Stimulated activated CD4-positive, alpha-beta T cell treated with anti-CD3 and anti-CD28 coated beads, TNF-alpha, amount 100 ng/mL, for 24 hours (primary cell): ENCODE measurements around the gene IL32.
"Not testable (repeated sequence)": the region's sequence is repeated elsewhere in the genome, so short reads cannot be mapped to it uniquely, and the experiment has no call there.

Source experiments
- DNase-seq, 3 experiments: peaks; one replicate each; pipeline ENCODE4 v3.0.0-alpha.2; 2020; ENCODE audit warnings: low read depth in 3 of 3

The IL32 gene

GRCh38 chr16:3051494-3051893 lies 13.9 kb upstream of the IL32 start:
- no peak for DNase-seq

GRCh38 chr16:3052571-3053329 lies 12.7 kb upstream of the IL32 start:
- DNase-seq = not testable (repeated sequence)

DNA sequence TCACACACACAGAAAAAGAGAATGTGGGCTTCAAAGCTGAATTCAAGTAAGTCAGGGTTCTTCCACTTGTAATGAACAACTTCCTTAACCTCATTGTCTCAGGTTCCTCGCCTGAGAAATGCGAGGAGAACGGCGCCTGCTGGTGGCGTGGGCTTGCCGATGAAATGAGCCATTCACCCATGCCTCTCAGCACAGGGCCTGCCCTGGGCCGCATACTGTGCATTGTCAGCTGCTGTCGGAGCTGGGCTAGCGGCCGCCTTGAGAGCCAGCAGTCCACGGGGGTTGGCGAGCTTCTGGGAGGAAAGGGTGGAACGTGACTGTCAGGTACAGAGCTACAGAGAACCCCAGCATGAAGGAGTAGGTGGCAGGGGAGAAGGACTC lies 12.1 kb upstream of the IL32 start:
- DNase-seq = not testable (repeated sequence)

GRCh38 chr16:3054965-3055733 lies 10.3 kb upstream of the IL32 start:
- no peak for DNase-seq

DNA sequence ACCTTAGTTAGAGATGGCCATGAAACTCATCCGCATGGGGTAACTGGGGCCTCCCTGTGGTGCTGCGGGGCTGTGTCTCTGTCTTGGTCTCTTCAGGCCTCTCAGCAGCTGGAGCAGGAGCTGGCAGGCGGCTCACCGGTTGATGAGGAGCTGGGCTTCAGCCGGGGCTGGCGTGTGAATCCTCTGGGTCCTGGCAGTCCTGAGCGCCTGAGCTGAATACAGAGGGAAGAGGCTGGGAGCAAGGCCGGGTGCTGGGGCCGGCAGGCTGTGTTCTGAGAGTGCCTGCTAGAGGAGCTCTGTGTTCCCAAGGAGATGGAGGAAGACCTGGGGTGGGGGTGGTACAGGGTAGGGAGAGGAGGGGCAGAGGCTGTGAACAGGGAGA lies 9.7 kb upstream of the IL32 start:
- not testable (repeated sequence) for DNase-seq

DNA sequence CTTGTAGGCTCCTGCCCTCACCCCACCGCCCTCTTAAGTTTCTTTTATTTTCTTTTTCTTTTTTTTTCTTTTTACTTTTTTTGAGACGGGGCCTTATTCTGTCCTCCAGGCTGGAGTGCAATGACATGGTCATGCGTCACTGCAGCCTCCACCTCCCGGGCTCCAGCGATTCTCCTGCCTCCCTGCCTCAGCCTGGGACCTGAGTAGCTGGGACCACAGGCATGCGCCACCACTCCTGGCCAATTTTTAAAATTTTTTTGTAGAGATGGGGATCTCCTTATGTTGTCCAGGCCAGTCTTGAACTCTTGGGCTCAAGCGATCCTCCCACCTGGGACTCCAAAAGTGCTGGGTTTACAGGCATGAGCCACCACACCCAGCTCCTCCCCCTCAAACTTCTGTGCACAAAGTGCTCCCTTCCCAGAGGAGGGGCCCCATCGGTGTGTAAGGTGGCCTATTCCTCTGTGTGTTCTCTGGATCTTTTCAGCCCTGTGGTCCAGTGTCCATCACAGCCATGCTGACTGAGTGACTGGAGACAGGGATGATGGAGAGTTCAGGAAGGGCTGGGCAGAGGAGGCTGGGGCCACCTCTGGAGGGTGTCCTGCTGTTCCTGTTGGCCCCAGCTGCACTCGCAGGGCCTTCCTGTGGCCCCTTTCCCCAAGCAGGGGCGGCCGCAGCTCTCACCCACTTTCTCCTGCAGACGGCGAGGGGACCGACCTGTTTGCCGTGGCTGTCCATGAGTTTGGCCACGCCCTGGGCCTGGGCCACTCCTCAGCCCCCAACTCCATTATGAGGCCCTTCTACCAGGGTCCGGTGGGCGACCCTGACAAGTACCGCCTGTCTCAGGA lies 8.9 kb upstream of the IL32 start:
- DNase-seq = no peak

DNA sequence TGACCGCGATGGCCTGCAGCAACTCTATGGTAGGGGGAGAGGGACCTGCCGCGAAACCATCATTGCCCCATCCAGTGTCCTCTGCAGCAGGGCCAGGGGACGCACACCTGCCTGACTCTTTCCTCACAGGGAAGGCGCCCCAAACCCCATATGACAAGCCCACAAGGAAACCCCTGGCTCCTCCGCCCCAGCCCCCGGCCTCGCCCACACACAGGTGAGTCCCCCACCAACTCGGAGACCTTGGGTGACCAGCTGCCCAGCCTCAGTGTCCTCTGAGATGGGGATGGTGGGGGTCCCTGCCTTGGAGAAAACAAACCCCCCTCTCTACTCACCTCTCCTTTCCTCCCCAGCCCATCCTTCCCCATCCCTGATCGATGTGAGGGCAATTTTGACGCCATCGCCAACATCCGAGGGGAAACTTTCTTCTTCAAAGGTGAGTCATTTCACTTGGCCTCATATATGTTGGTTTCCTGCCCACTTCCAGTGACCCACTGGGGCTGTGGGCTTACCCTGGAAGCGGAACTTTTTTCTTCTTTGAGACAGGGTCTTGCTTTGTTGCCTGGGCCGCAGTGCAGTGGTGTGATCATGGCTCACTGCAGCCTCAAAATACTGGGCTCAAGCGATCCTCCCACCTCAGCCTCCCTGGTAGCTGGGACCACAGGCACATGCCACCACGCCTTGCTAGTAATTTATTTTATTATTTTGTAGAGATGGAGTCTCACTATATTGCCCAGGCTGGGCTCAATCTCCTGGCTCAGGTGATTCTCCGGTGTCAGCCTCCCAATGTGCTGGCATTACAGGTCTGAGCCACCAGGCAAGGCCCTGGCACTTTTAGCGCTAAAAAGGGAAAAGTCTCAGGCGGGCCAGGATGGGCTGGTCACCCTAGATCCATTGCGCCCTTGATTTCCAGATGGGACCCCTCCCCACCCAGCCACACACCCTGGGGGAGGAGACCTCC lies 8.0 kb upstream of the IL32 start:
- DNase-seq = no peak

- no peak for DNase-seq
Measured at GRCh38 chr16:3058139-3059030, 7.1 kb upstream of the IL32 start.

DNA sequence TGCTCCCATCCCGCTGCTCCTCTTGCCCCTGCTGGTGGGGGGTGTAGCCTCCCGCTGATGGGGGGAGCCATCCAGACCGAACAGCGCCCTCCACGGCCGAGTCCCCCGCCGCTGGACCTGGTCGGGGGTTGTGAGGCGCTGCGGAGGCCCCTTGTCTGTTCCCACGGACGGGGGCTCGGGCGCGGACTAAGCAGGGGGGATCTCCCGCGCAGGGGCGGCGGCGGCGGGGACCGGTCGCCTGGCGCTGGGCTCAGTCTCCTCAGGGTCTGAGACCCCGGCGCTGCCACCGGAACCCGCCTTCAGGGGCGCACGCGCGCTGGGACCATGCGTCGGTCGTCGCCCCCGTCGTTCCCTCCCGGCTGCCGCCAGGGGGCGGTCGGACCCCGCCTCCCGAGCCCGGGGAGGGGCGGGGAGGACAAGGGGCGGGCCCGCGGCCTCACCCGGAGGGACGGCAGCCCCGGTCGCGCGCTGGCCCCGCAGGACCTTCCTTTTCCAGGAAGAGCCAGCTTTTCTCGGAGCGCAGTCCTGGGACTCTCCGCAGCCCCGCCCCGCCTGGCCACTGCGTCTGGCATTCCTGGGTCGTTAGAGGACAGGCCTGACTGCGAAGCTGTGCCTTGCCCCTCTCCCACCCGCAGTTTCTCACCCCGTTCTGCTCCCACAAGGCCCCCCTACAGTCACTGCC lies 6.3 kb upstream of the IL32 start:
- peak; percentile 74 to 84 (median 78) for DNase-seq

DNA sequence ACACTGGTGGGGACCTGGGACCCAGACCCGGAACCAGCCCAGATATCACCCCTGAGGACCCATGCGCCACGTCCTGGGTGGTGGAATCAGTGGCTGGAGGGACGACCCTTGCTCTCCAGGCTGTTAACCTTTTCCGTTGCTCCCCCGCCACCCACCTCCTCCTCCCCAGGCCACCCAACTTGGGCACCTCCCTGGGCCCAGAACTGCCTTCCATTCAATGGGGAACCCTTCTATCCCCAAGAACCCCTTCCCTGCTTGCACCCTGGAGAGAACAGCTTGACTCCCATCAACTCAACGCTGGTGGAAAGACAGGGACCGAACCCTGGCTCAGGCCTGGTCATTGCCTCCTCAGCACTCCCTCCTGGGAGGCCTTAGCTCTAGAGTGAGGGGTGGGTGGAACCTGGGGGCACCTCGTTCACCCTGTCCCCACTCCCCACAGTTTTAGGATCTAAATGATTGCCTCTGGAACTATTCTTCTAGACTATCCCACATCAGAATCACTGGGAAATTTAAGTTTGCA lies 5.7 kb upstream of the IL32 start:
- no peak for DNase-seq

DNA sequence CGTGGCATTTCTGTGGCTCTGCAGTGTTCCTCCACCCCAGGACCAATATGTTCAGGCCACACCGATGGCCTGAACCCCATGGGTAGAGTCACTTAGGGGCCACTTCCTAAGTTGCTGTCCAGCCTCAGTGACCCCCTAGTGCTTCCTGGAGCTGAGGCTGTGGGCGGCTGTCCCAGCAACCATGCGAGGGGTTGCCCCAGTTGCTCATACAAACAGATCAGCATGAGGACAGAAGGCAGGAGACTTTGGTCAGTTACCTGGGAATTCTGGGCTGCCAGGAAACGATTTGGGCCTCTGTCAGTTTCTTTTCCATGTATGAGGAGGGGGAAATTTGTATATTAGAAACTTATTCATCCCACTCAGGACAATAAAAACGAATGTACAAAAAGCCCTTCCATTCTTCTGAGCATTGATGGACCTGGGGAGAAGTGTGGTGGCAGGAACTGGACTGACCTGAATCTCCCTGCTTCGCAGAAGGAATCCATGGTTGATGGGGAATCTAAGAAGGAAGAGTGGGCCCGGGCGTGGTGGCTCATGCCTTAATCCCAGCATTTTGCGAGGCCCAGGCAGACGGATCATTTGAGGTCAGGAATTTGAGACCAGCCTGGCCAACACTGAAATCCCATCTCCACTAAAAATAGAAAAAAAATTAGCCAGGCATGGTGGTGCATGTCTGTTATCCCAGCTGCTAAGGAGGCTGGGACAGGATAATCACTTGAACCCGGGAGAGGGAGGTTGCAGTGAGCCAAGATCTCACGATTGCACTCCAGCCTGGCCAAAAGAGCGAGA lies 4.9 kb upstream of the IL32 start:
- no peak for DNase-seq

- DNase-seq = no peak
Measured at GRCh38 chr16:3062553-3062952, 2.9 kb upstream of the IL32 start.

- no peak for DNase-seq
Measured at GRCh38 chr16:3063625-3064386, 1.6 kb upstream of the IL32 start.

- DNase-seq = no peak
Measured at GRCh38 chr16:3065742-3066439, 451 bp downstream of the IL32 start.

- no peak for DNase-seq
Measured at GRCh38 chr16:3066440-3066748, 954 bp downstream of the IL32 start.

DNA sequence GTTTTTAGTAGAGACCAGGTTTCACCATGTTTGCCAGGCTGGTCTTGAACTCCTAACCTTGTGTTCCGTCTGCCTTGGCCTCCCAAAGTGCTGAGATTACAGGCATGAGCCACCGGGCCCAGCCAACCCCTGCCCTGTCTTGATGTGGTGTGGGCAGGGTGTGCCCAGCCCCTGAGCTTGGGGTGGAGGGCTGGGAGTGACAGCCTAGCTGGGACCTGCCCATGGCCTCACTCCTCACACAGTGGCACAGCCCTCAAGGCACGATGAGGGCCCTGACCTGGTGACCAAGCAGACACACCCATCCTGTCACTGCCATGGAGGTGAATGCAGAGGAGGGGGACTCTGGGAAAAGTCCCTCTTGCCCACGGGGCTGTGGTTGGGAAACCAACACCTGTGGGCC lies 3.0 kb downstream of the IL32 start:
- no peak for DNase-seq

GRCh38 chr16:3069146-3069545 lies 3.7 kb downstream of the IL32 start:
- not testable (repeated sequence) for DNase-seq
